NCI-H1694 (cell line): ENCODE results near the gene PROCA1.
"Not testable (repeated sequence)": the region's sequence is repeated elsewhere in the genome, so short reads cannot be mapped to it uniquely, and the experiment has no call there.

ENCODE experiments used
- DNase-seq: peaks from one replicate; lab custom pipeline; 2025; lab: John Stamatoyannopoulos, UW

PROCA1 gene

GRCh38 chr17:28669918-28670317 lies 41.8 kb downstream of the PROCA1 start:
- no peak for DNase-seq

- no peak for DNase-seq
Observed at GRCh38 chr17:28667870-28668269, 43.8 kb downstream of the PROCA1 start.

- no peak for DNase-seq
Observed at GRCh38 chr17:28665994-28666393, 45.7 kb downstream of the PROCA1 start.

GRCh38 chr17:28663723-28664122 lies 48.0 kb downstream of the PROCA1 start:
- no peak for DNase-seq

- DNase-seq = no peak
Observed at GRCh38 chr17:28662527-28662829, 49.2 kb downstream of the PROCA1 start.

GRCh38 chr17:28661635-28662526 lies 49.8 kb downstream of the PROCA1 start, which contains the start of the genes SDF2 and SUPT6H:
Gene SDF2 (minus strand): TSS chr17:28661906. CDS start chr17:28661876, 30 bp downstream.
Gene SUPT6H (plus strand): TSS chr17:28662205. CDS start chr17:28673402, 11,197 bp downstream.
- DNase-seq = peak; percentile 88

- DNase-seq = not testable (repeated sequence)
Observed at GRCh38 chr17:28659497-28659881, 52.2 kb downstream of the PROCA1 start.

- not testable (repeated sequence) for DNase-seq
Observed at GRCh38 chr17:28658766-28659496, 52.8 kb downstream of the PROCA1 start.

- DNase-seq = not testable (repeated sequence)
Observed at GRCh38 chr17:28658342-28658741, 53.3 kb downstream of the PROCA1 start.

GRCh38 chr17:28657756-28658155 lies 53.9 kb downstream of the PROCA1 start:
- DNase-seq = no peak

- no peak for DNase-seq
Observed at GRCh38 chr17:28655160-28655559, 56.5 kb downstream of the PROCA1 start.
